ENCODE data around the gene MPC1.

The MPC1 gene

GRCh38 chr6:166382933-166383801, at the start of gene MPC1:
Gene MPC1 (minus strand): TSS chr6:166382940. CDS start chr6:166382876, 64 bp downstream.
- DNase-seq, result peak; percentile 98

DNA sequence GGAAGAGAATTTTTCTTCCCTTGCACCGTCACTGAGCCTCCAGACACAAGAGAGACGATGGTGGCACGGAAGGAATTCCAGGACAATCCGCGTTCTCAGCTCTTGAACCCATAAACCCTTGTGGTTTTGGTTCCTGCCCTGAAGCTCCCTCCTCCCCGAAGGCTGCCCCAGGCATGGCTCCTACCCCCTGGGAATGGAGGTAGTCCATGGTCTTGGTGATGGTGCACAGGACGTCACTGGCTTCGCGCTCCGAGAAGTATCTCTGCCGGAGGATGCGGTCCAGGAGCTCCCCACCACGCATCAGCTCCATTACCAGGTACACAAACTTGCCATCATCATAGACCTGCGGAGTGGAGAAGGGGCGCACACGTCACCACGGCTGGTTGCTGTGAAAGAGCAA, 47.5 kb upstream of the MPC1 start:
- no peak for DNase-seq

- no peak for DNase-seq
Observed at GRCh38 chr6:166424431-166424830, 41.7 kb upstream of the MPC1 start.

- DNase-seq, result no peak
Observed at GRCh38 chr6:166423781-166424180, 41.0 kb upstream of the MPC1 start.

DNA sequence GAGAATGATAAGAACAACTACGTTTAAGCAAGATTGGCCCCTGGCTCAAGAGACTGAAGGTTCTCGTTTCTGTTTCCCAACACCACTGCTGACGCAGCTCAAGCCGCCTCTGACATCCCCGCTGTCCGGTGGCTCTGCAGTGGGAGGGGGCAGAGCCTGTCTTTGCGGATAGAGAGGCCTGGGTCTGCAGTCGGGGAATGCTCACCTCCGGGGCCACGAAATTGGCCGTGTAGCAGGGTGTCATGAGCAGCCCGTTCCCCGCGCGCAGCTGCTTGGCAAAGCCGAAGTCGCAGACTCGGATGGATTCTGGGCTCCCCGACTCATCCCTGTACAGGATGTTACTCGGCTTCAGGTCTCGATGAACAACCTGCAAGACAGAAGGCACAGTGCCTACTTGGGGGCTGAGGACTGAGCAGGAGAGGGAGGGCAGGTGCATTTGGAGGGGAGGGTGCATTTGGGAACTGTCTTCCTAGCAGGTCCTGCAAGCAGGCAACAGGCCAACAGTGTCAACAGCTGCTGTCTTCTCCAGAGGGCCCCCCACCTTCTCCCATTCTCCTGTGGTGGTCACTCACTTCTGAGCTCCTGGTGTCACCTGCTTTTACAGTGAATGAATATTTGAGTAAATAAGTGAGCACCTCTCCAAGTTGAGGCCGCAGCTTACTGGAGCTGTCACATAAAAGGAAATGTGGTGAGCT, 40.5 kb upstream of the MPC1 start:
- DNase-seq, result no peak

DNA sequence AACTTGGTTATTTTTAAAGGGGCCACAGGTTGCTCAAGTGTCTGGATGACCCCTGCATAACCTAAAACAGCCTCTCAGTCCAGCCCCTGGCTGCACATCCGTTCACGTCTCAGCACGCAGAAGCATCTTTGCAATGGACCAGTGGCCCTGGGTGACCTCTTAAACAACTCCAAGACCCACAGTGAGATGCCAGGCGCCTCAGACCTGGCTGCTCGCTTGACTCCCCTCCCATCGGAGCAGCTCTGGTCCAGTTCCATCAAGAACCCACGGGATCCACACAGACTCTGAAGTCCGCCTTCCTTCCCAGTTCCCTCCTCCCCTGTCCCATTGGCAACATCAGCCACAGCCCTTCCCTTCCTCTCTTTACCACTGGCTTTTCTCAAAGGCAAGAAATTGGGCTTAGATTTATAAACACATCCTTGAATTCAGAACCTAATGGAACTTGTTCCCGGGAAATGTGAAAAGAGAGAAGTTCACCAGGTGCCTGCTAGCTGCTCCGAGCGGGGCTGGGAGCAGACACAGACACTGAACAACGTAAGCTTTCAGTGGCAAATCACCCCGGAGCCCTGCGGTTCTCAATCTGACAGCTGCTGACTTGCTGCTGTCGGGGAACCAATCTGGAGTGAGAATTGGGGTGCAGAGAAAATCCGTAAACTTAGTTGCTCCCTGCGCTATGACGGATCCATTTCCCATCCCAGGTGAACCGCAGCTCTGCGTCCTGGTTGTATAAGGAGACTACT, 39.6 kb upstream of the MPC1 start:
- no peak for DNase-seq

- no peak for DNase-seq
Observed at GRCh38 chr6:166420351-166420750, 37.6 kb upstream of the MPC1 start.

GRCh38 chr6:166419717-166420116, 37.0 kb upstream of the MPC1 start:
- DNase-seq, result no peak

DNA sequence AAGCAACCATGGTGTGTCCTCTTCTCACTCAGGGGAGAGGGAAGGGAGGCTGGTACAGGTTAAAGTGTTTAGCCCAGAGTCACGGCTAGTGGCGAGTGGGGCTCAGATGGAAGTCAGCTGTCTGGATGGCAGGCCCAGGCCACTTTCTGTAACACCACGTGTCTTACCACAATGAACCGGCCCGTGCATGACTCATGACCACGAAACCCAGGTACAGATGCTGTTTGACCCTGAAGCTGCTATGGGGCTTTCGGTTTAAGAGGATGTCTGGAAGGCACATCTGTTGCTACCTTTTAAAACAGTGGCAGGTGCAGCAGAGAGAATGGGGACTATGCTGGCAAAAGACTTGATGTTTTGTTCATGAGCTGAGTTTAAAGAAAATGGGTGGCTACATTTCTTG, 36.5 kb upstream of the MPC1 start:
- DNase-seq, result no peak

DNA sequence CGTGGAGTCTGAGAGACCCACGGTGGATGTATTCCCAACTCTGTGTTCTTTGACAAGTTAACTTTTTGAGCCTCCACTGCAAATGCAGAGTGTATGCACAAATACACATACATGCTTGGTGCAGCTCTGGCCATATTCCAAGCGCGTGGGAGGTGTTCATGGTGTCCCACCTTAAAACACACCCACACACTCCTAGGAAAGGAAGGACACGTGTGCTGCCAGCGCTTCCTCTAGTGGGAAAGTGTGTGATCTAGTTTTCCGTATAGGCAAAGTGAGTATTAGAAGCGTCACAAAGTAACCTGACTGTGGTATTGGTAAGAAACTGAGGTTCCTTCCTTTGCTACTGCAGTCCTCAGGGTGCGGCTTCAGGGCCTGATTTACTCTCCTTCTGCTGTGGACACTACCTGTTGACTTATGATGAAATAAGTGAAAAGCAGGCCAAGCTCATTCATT, 36.0 kb upstream of the MPC1 start:
- no peak for DNase-seq

GRCh38 chr6:166417285-166417691, 34.5 kb upstream of the MPC1 start:
- DNase-seq, result no peak

- no peak for DNase-seq
Observed at GRCh38 chr6:166415833-166416347, 33.1 kb upstream of the MPC1 start.

DNA sequence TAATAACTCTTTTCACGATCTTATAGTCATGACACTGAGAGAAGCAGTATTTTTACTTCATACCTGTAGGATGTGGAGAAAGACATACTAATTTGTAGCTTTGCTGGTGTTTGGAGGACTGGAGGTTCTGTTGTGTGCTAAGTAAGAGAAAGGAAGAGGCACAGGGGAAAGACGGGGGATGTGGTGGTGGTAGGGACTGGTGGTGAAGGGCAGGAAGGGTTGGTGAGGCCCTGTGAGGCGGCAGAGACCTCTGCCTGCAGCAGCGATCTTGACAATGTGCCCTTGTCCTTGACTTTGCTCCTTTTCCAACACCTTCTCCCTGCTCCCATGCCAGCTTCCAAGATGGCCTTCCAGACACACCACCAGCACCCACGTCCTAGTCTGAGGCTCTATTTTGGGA, 32.6 kb upstream of the MPC1 start:
- DNase-seq, result no peak

GRCh38 chr6:166413491-166413951, 30.8 kb upstream of the MPC1 start:
- DNase-seq, result no peak

DNA sequence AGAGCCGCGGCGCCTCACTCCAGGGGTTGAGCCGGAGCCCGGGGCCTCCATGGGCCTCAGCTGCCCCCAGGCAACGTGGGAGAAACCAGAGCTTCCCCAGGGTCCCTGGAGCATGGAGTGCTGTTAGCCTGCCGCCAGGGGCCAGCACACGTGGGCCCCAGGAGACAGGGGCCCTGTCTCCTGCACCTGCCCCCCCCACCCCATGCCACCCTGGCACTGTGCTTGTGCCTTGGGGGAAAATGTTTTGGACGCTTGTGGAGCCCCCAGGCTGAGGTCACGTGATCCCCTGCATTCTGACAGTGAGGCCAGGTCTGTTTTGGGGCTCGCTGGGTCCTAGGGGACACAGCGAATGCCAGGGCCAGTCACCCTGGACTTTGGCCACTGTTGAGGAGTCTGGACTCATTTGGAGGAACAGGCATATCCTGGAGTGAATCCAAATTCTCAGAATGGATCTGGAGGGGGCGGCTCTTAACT, 30.2 kb upstream of the MPC1 start:
- DNase-seq, result no peak

GRCh38 chr6:166412156-166412910, 29.6 kb upstream of the MPC1 start:
- DNase-seq, result no peak

GRCh38 chr6:166411721-166412151, 29.0 kb upstream of the MPC1 start:
- no peak for DNase-seq

DNA sequence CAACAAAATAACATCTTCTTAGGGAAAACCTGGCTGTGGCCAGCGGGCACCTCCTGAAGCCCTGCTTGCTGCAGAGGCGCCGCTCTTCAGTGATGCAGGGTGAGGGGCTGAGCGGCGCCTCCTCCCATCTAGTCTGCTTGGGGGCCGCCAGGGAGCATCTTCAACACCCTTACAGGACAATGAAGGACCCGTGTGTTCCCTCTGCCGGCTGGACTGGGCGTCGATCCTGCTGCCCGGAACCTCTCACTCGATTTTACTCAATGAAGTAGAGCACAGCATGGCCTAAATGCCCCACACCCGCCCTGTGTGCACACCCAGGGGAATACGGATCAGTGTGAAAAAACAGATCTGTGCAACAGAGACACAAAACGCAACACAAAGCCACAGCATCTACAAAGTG, 28.5 kb upstream of the MPC1 start:
- no peak for DNase-seq

DNA sequence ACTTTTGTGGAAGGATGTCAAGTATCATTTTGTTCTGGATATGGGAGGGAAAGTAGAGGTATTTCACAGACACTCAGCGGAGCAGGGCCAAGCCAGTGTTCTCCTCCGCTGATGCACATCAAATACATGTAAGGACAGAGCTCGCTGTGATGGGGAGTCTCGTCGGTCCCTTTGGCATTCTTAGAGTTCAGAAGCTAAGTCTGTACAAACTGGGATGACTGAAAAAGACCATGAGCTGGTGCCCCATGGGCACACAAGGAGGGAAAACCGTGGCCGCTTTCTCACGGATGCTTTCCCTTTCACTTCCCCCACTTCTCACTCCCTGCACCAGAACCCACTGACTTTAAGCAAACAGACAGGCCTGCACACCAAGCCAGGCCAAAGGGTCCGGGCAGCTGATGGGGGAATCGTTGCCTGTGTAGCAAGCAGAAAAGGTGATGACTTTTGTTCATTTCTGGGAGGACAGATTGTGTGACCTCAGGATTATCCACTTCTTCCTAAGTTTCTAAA, 27.7 kb upstream of the MPC1 start:
- DNase-seq, result no peak

- DNase-seq, result no peak
Observed at GRCh38 chr6:166408936-166409755, 26.4 kb upstream of the MPC1 start.

DNA sequence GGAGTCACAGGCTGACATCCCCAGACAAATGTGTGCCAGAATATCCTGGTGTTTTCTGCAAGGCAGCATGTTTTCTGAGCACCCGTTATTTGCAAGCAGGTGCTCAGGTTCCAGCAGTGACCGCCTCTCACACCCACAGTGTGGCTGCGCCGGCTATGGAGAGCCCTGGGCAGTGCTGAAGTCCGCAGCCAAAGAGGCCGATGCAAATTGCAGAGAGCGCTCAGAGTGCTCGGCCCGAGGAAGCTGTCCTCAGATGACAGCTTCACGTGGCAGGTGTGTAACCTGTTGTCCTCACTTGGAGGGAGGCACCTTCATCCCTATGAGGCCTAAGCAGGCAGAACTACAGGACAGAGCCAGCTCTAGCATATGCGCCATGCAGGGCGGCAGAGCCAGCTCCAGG, 23.5 kb upstream of the MPC1 start:
- no peak for DNase-seq

Data from eye (tissue), 1 donor.